Neural cell (in vitro differentiated cells): ENCODE results near the gene ARL6IP4.

Source experiments
- EP300 ChIP-seq: fragments of 450-650 bp; conservative IDR thresholded peaks from 2 replicates; pipeline ENCODE4 v1.6.1; 2014; ENCODE audit warnings: antibody characterized with exemption, mild to moderate bottlenecking, moderate library complexity; ENCODE audit not compliant: poor library complexity, severe bottlenecking
- EZH2 ChIP-seq: fragments of 200-600, 300-800 bp; shearing (Covaris generic), sonication (generic); IDR thresholded peaks from 2 replicates; pipeline ENCODE4 v1.6.1; 2014; ENCODE audit warnings: antibody characterized with exemption, low read length, borderline replicate concordance, mild to moderate bottlenecking; ENCODE audit not compliant: insufficient read depth, poor library complexity, severe bottlenecking
- POLR2AphosphoS5 ChIP-seq: IDR thresholded peaks from 2 replicates; pipeline ENCODE4 v1.6.1; 2012
- RAD21 ChIP-seq: fragments of 450-650 bp; conservative IDR thresholded peaks from 2 replicates; pipeline ENCODE4 v1.6.1; 2014; ENCODE audit warnings: antibody characterized with exemption, mild to moderate bottlenecking, moderate library complexity
- SMC3 ChIP-seq: fragments of 450-650 bp; conservative IDR thresholded peaks from 2 replicates; pipeline ENCODE4 v1.6.1; 2014; ENCODE audit warnings: antibody characterized with exemption, mild to moderate bottlenecking, moderate library complexity; ENCODE audit not compliant: poor library complexity
- TAF1 ChIP-seq: IDR thresholded peaks from 2 replicates; pipeline ENCODE4 v1.6.1; 2012; ENCODE audit warnings: low read depth
- TF ChIP-seq, protein P1 (sequence below): fragments of 450-650 bp; IDR thresholded peaks from 2 replicates; pipeline ENCODE4 v1.5.1; 2014; ENCODE audit warnings: antibody characterized with exemption, mild to moderate bottlenecking, moderate library complexity; ENCODE audit not compliant: poor library complexity, severe bottlenecking
- TF ChIP-seq, protein P2 (sequence below): IDR thresholded peaks from 2 replicates; pipeline ENCODE4 v1.6.1; 2012; ENCODE audit warnings: borderline replicate concordance

DNA sequence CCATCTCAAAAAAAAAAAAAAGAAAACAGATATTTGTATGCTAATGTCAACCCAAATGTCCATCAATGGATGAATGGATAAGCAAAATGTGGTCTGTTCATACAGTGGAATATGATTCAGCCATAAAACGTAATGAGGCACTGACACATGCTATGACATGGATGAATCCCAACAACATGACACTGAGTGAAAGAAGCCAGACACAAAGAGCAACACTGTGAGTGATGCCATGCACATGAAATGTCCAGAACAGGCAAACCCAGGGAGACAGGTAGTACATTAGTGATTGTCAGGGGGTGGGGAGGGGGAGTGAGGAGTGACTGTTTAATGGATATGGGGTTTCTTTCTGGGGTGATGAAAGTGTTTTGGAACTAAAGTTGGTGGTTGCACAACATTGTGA lies 50.2 kb downstream of the ARL6IP4 start:
- TF ChIP-seq EZH2 (no peak), RAD21 (no peak), POLR2AphosphoS5 (no peak), TAF1 (no peak), EP300 (no peak), SMC3 (no peak)
- TF ChIP-seq, protein P1, sequence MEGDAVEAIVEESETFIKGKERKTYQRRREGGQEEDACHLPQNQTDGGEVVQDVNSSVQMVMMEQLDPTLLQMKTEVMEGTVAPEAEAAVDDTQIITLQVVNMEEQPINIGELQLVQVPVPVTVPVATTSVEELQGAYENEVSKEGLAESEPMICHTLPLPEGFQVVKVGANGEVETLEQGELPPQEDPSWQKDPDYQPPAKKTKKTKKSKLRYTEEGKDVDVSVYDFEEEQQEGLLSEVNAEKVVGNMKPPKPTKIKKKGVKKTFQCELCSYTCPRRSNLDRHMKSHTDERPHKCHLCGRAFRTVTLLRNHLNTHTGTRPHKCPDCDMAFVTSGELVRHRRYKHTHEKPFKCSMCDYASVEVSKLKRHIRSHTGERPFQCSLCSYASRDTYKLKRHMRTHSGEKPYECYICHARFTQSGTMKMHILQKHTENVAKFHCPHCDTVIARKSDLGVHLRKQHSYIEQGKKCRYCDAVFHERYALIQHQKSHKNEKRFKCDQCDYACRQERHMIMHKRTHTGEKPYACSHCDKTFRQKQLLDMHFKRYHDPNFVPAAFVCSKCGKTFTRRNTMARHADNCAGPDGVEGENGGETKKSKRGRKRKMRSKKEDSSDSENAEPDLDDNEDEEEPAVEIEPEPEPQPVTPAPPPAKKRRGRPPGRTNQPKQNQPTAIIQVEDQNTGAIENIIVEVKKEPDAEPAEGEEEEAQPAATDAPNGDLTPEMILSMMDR, result no peak
- TF ChIP-seq, protein P2, sequence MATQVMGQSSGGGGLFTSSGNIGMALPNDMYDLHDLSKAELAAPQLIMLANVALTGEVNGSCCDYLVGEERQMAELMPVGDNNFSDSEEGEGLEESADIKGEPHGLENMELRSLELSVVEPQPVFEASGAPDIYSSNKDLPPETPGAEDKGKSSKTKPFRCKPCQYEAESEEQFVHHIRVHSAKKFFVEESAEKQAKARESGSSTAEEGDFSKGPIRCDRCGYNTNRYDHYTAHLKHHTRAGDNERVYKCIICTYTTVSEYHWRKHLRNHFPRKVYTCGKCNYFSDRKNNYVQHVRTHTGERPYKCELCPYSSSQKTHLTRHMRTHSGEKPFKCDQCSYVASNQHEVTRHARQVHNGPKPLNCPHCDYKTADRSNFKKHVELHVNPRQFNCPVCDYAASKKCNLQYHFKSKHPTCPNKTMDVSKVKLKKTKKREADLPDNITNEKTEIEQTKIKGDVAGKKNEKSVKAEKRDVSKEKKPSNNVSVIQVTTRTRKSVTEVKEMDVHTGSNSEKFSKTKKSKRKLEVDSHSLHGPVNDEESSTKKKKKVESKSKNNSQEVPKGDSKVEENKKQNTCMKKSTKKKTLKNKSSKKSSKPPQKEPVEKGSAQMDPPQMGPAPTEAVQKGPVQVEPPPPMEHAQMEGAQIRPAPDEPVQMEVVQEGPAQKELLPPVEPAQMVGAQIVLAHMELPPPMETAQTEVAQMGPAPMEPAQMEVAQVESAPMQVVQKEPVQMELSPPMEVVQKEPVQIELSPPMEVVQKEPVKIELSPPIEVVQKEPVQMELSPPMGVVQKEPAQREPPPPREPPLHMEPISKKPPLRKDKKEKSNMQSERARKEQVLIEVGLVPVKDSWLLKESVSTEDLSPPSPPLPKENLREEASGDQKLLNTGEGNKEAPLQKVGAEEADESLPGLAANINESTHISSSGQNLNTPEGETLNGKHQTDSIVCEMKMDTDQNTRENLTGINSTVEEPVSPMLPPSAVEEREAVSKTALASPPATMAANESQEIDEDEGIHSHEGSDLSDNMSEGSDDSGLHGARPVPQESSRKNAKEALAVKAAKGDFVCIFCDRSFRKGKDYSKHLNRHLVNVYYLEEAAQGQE, result no peak
